Measurements from ENCODE around the gene DNAJB5.

Gene DNAJB5

GRCh38 chr9:34992376-34992951 is 2.9 kb downstream of the DNAJB5 start:
- H3K27ac Mint-ChIP-seq, result peak overlapping the region in 1 of 2 donors; percentile 88
- peak; percentile 41 to 67 for DNase-seq
- peak overlapping the region; percentile 57 to 75 for H3K4me3 Mint-ChIP-seq
- H3K9me3 Mint-ChIP-seq, result no peaks in the 10 kb centered on the region
- peaks cover 81% of the 10 kb centered on the region for H3K4me1 Mint-ChIP-seq
- ATAC-seq, result peak; percentile 33
- no peaks in the 10 kb centered on the region for H3K27me3 Mint-ChIP-seq

GRCh38 chr9:34993502-34994259 is 4.1 kb downstream of the DNAJB5 start:
- peak overlapping the region in 1 of 2 donors; percentile 53 for H3K4me3 Mint-ChIP-seq
- H3K27ac Mint-ChIP-seq, result peak overlapping the region in 1 of 2 donors; percentile 87
- ATAC-seq (no peak), DNase-seq (no peak)
- no peaks in the 10 kb centered on the region for H3K9me3 Mint-ChIP-seq
- H3K27me3 Mint-ChIP-seq, result no peaks in the 10 kb centered on the region
- H3K4me1 Mint-ChIP-seq, result peaks cover 80% of the 10 kb centered on the region

- H3K4me1 Mint-ChIP-seq, result peaks cover 77% of the 10 kb centered on the region
- no peak overlapping the region for H3K4me3 Mint-ChIP-seq
Measured at GRCh38 chr9:34994260-34994899, 4.8 kb downstream of the DNAJB5 start.

GRCh38 chr9:34994900-34995669 is 5.5 kb downstream of the DNAJB5 start:
- Mint-ChIP-seq H3K27ac (no peak overlapping the region), H3K9me3 (no peaks in the 10 kb centered on the region), H3K4me3 (no peak overlapping the region), H3K27me3 (no peaks in the 10 kb centered on the region), H3K4me1 (peaks cover 76% of the 10 kb centered on the region)
- no peak for ATAC-seq
- no peak for DNase-seq

More at GRCh38 chr9:34994260-34994899, 4.8 kb downstream of the DNAJB5 start:
- no peak for ATAC-seq
- Mint-ChIP-seq H3K27ac (peak overlapping the region in 1 of 2 donors; percentile 28), H3K27me3 (no peaks in the 10 kb centered on the region), H3K9me3 (no peaks in the 10 kb centered on the region)
- DNase-seq, result no peak

GRCh38 chr9:34995670-34996060 is 6.1 kb downstream of the DNAJB5 start:
- Mint-ChIP-seq H3K27ac (no peak overlapping the region), H3K9me3 (no peaks in the 10 kb centered on the region), H3K27me3 (no peaks in the 10 kb centered on the region), H3K4me1 (peaks cover 71% of the 10 kb centered on the region), H3K4me3 (no peak overlapping the region)
- ATAC-seq (no peak), DNase-seq (no peak)

- ATAC-seq, result no peak
- Mint-ChIP-seq H3K9me3 (no peaks in the 10 kb centered on the region), H3K4me3 (no peak overlapping the region), H3K4me1 (peaks cover 71% of the 10 kb centered on the region), H3K27me3 (no peaks in the 10 kb centered on the region), H3K27ac (no peak overlapping the region)
- no peak for DNase-seq
Measured at GRCh38 chr9:34996181-34996904, 6.8 kb downstream of the DNAJB5 start.

GRCh38 chr9:34996905-34997279 is 7.3 kb downstream of the DNAJB5 start:
- Mint-ChIP-seq H3K27me3 (no peaks in the 10 kb centered on the region), H3K4me1 (peaks cover 71% of the 10 kb centered on the region), H3K27ac (peak overlapping the region in 1 of 2 donors; percentile 2), H3K4me3 (no peak overlapping the region), H3K9me3 (no peaks in the 10 kb centered on the region)
- DNase-seq, result no peak
- ATAC-seq, result no peak

GRCh38 chr9:34997379-34997781 is 7.8 kb downstream of the DNAJB5 start:
- ATAC-seq, result no peak
- Mint-ChIP-seq H3K4me1 (peaks cover 71% of the 10 kb centered on the region), H3K27ac (peak overlapping the region in 1 of 2 donors; percentile 2), H3K9me3 (no peaks in the 10 kb centered on the region), H3K4me3 (peak overlapping the region in 1 of 2 donors; percentile 32), H3K27me3 (no peaks in the 10 kb centered on the region)
- no peak for DNase-seq

GRCh38 chr9:34998266-34998665 is 8.7 kb downstream of the DNAJB5 start:
- ATAC-seq (no peak), DNase-seq (no peak)
- H3K27me3 Mint-ChIP-seq, result no peaks in the 10 kb centered on the region
- no peaks in the 10 kb centered on the region for H3K9me3 Mint-ChIP-seq
- H3K27ac Mint-ChIP-seq, result peak overlapping the region; percentile 12 to 22
- H3K4me1 Mint-ChIP-seq, result peaks cover 67% of the 10 kb centered on the region
- H3K4me3 Mint-ChIP-seq, result no peak overlapping the region

GRCh38 chr9:34999576-34999975 is 10.0 kb downstream of the DNAJB5 start:
- ATAC-seq, result no peak
- H3K4me3 Mint-ChIP-seq, result no peak overlapping the region
- peaks cover 54% of the 10 kb centered on the region for H3K4me1 Mint-ChIP-seq
- H3K27me3 Mint-ChIP-seq, result no peaks in the 10 kb centered on the region
- DNase-seq, result no peak
- no peak overlapping the region for H3K27ac Mint-ChIP-seq
- H3K9me3 Mint-ChIP-seq, result no peaks in the 10 kb centered on the region

- ATAC-seq (no peak), DNase-seq (no peak)
- Mint-ChIP-seq H3K27ac (peak overlapping the region in 1 of 2 donors; percentile 65), H3K9me3 (no peaks in the 10 kb centered on the region), H3K27me3 (no peaks in the 10 kb centered on the region), H3K4me3 (no peak overlapping the region), H3K4me1 (peaks cover 45% of the 10 kb centered on the region)
Measured at GRCh38 chr9:35000535-35001284, 11.2 kb downstream of the DNAJB5 start.

GRCh38 chr9:35001285-35001677 is 11.7 kb downstream of the DNAJB5 start:
- no peaks in the 10 kb centered on the region for H3K9me3 Mint-ChIP-seq
- peak overlapping the region in 1 of 2 donors; percentile 21 for H3K4me3 Mint-ChIP-seq
- peak overlapping the region; percentile 65 to 74 for H3K27ac Mint-ChIP-seq
- no peak for ATAC-seq
- DNase-seq, result no peak
- peaks cover 44% of the 10 kb centered on the region for H3K4me1 Mint-ChIP-seq
- no peaks in the 10 kb centered on the region for H3K27me3 Mint-ChIP-seq

GRCh38 chr9:35001803-35002502 is 12.4 kb downstream of the DNAJB5 start:
- no peaks in the 10 kb centered on the region for H3K27me3 Mint-ChIP-seq
- H3K4me3 Mint-ChIP-seq, result peak overlapping the region in 1 of 2 donors; percentile 36
- peak; percentile 93 for ATAC-seq
- no peaks in the 10 kb centered on the region for H3K9me3 Mint-ChIP-seq
- H3K27ac Mint-ChIP-seq, result no peak overlapping the region
- H3K4me1 Mint-ChIP-seq, result peaks cover 39% of the 10 kb centered on the region
- peak in 1 of 2 donors; percentile 25 for DNase-seq

- ATAC-seq (no peak), DNase-seq (no peak)
- Mint-ChIP-seq H3K4me3 (no peak overlapping the region), H3K9me3 (no peaks in the 10 kb centered on the region), H3K27me3 (no peaks in the 10 kb centered on the region), H3K4me1 (peaks cover 32% of the 10 kb centered on the region), H3K27ac (peak overlapping the region in 1 of 2 donors; percentile 20)
Measured at GRCh38 chr9:35002623-35003022, 13.1 kb downstream of the DNAJB5 start.
